GM12875 (cell line): ENCODE measurements around the gene TIMM17A.
A peak's percentile ranks its signal among the peaks of the same experiment; 100 is the strongest.
"Not testable (repeated sequence)": the region's sequence is repeated elsewhere in the genome, so short reads cannot be mapped to it uniquely, and the experiment has no call there.

Experiments used
- H3K4me3 ChIP-seq: one replicate; pipeline ENCODE4 v1.5.1; 2011; ENCODE audit warnings: low read depth, low read length, control low read depth
- CTCF ChIP-seq: IDR thresholded peaks from 2 replicates; pipeline ENCODE4 v1.5.1; 2011; ENCODE audit warnings: low read depth, mild to moderate bottlenecking, control low read depth, inconsistent platforms, low read length, moderate library complexity, borderline replicate concordance; ENCODE audit not compliant: insufficient read depth

The TIMM17A gene

GRCh38 chr1:201945863-201946223 is 9.5 kb upstream of the TIMM17A start:
- H3K4me3 ChIP-seq, result no peak overlapping the region
- TF ChIP-seq CTCF, result no peak

- TF ChIP-seq CTCF, result no peak
- H3K4me3 ChIP-seq, result no peak within 1 kb of the TSS
Measured at GRCh38 chr1:201946224-201946908, 8.9 kb upstream of the TIMM17A start, which contains the start of gene LMOD1. TSS of gene LMOD1 (minus strand) at chr1:201946548. CDS start at chr1:201946340, 208 bp downstream.

- no peak for TF ChIP-seq CTCF
- H3K4me3 ChIP-seq, result no peak overlapping the region
Measured at GRCh38 chr1:201947697-201948008, 7.7 kb upstream of the TIMM17A start.

GRCh38 chr1:201949491-201949890 is 5.8 kb upstream of the TIMM17A start:
- H3K4me3 ChIP-seq, result no peak overlapping the region
- TF ChIP-seq CTCF, result no peak

- TF ChIP-seq CTCF, result no peak
- H3K4me3 ChIP-seq, result peak overlapping the region; percentile 95
Measured at GRCh38 chr1:201954263-201955008, 867 bp upstream of the TIMM17A start.

GRCh38 chr1:201955729-201956143 is 433 bp downstream of the TIMM17A start:
- TF ChIP-seq CTCF, result no peak
- peak overlapping the region; percentile 95 for H3K4me3 ChIP-seq

GRCh38 chr1:201958348-201958747 is 3.0 kb downstream of the TIMM17A start:
- TF ChIP-seq CTCF, result no peak

GRCh38 chr1:201962382-201962781 is 7.1 kb downstream of the TIMM17A start:
- H3K4me3 ChIP-seq, result not testable (repeated sequence)

More at GRCh38 chr1:201958348-201958747, 3.0 kb downstream of the TIMM17A start:
- H3K4me3 ChIP-seq, result no peak overlapping the region
